ENCODE measurements around the gene RANBP3.

GRCh38 chr19:5973867-5974635 lies 3.9 kb downstream of the RANBP3 start:
- TF ChIP-seq EP300 (IDR thresholded peaks at IDR 0.05; ENCODE audit: borderline replicate concordance) (no peak), TCF12 (IDR thresholded peaks at IDR 0.05; ENCODE audit: low read depth) (no peak), RAD21 (IDR thresholded peaks at IDR 0.05; ENCODE audit: low read depth) (no peak), CEBPB (IDR thresholded peaks at IDR 0.05) (no peak), REST (IDR thresholded peaks at IDR 0.05; ENCODE audit: low read depth) (no peak), TAF1 (IDR thresholded peaks at IDR 0.05; ENCODE audit: low read depth) (no peak), MAX (IDR thresholded peaks at IDR 0.05) (no peak), YY1 (IDR thresholded peaks at IDR 0.05; ENCODE audit: low read depth) (no peak), FOXM1 (IDR thresholded peaks at IDR 0.05; ENCODE audit: borderline replicate concordance, low read depth) (no peak), EGR1 (IDR thresholded peaks at IDR 0.05) (no peak)
